SK-N-MC (cell line): ENCODE data around the gene LGALSL.

Source experiments
- EZH2 ChIP-seq: fragments of 200-600 bp; sonication (generic); IDR thresholded peaks from one replicate; pipeline ENCODE4 v1.6.1; 2017; ENCODE audit warnings: antibody characterized with exemption
- POLR2AphosphoS5 ChIP-seq: IDR thresholded peaks from 2 replicates; pipeline ENCODE4 v1.6.1; 2012; ENCODE audit warnings: mild to moderate bottlenecking, low read depth, low read length, borderline replicate concordance

DNA sequence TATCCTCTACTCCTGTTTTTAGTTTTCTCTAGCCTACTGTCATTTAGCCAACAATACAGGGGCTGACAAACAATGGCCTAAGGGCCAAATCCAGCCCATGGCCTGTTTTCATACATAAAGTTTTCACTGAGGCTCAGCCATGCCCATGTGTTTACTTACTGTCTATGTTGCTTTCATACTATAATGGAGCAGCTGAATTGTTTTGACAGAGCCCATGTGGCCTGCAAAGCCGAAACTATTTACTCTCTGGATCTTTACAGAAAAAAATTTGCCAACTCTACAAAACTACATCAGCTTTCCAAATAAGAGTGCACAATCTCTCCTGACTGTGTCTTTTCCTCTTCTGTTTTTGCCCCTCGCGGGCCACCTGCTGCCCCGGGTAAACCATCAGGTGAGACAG, 24.0 kb downstream of the LGALSL start:
- no peak for TF ChIP-seq EZH2
- TF ChIP-seq POLR2AphosphoS5: no peak
